Neural progenitor cell (in vitro differentiated cells): Measurements from ENCODE around the gene PLOD3.

Source experiments
- CTCF ChIP-seq: fragments of 200-600 bp; sonication (generic); IDR thresholded peaks from 2 replicates; pipeline ENCODE4 v1.5.1; 2017; ENCODE audit warnings: antibody characterized with exemption, mild to moderate bottlenecking
- EZH2 ChIP-seq: fragments of 200-600 bp; sonication (generic); IDR thresholded peaks from 2 replicates; pipeline ENCODE4 v1.6.1; 2017; ENCODE audit warnings: antibody characterized with exemption, mild to moderate bottlenecking, moderate library complexity
- EZH2phosphoT487 ChIP-seq: fragments of 200-600 bp; sonication (generic); IDR thresholded peaks from 2 replicates; pipeline ENCODE4 v1.6.1; 2017; ENCODE audit warnings: antibody characterized with exemption

DNA sequence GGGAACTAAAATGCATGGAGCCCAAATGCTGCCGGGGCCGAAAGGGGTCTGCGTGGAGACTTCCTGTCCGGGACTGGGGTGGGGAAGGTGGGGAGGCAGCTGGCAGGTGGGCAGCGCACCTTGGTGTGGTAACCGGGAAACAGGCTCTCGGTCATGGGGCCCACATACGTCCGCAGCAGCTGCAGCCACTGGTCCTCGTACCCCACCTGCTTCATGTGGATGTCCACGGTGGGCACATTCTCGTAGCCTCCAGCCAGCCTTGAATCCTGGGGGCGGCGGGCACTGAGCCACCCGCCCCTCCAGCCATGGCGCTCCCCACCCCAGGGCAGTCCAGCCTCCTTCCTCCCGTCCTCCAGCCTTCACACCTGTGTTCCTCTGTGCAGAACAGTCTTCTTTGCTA, 9.9 kb downstream of the PLOD3 start:
- TF ChIP-seq CTCF (no peak), EZH2phosphoT487 (no peak), EZH2 (no peak)
